Loucy (cell line): ENCODE results near the gene EGF.

ENCODE experiments used
- CTCF ChIP-seq: fragments of 200-600 bp; sonication (generic); conservative IDR thresholded peaks from 2 replicates; pipeline ENCODE4 v1.5.1; 2014; ENCODE audit warnings: mild to moderate bottlenecking, antibody characterized with exemption, low read length
- EZH2phosphoT487 ChIP-seq: fragments of 200-600 bp; IDR thresholded peaks from 2 replicates; pipeline ENCODE4 v1.6.1; 2018; ENCODE audit warnings: antibody characterized with exemption, mild to moderate bottlenecking, moderate library complexity, borderline replicate concordance

- no peak for TF ChIP-seq CTCF
- TF ChIP-seq EZH2phosphoT487 = no peak
These were observed 35.9 kb upstream of the EGF start for GRCh38 chr4:109876634-109877265.
